HL-60 (cell line): ENCODE results near the gene NOS1AP.

ENCODE experiments used
- DNase-seq, 2 experiments: peaks; one replicate each; pipeline ENCODE4 v3.0.0-alpha.2; 2010 to 2020; ENCODE audit warnings: low read depth in 1 of 2, low spot score in 1 of 2
- H3K27ac ChIP-seq: fragments of 250-450 bp; sonication (Bioruptor Pico); replicated peaks from 2 replicates; pipeline ENCODE4 v1.5.1; 2020; ENCODE audit warnings: mild to moderate bottlenecking, moderate library complexity
- H3K27me3 ChIP-seq: fragments of 250-450 bp; sonication (Bioruptor Pico); 2 replicates; pipeline ENCODE4 v1.5.1; 2021; ENCODE audit warnings: mild to moderate bottlenecking, moderate library complexity; ENCODE audit not compliant: insufficient read depth, poor library complexity, severe bottlenecking
- H3K4me3 ChIP-seq: replicated peaks from 2 replicates; pipeline ENCODE4 v1.5.1; 2011; ENCODE audit warnings: mild to moderate bottlenecking, control low read depth, low read length; ENCODE audit not compliant: insufficient read depth
- CTCF ChIP-seq: IDR thresholded peaks from one replicate; pipeline ENCODE4 v1.5.1; 2011; ENCODE audit warnings: low read length, control low read depth, inconsistent platforms; ENCODE audit not compliant: insufficient read depth
- GABPA ChIP-seq: IDR thresholded peaks from 2 replicates; pipeline ENCODE4 v1.6.1; 2012; ENCODE audit warnings: low read depth
- POLR2AphosphoS5 ChIP-seq: IDR thresholded peaks from 2 replicates; pipeline ENCODE4 v1.6.1; 2012; ENCODE audit warnings: low read depth
- REST ChIP-seq: IDR thresholded peaks from 2 replicates; pipeline ENCODE4 v1.6.1; 2012; ENCODE audit warnings: low read depth; ENCODE audit not compliant: insufficient replicate concordance
- SPI1 ChIP-seq: IDR thresholded peaks from 2 replicates; pipeline ENCODE4 v1.6.1; 2012; ENCODE audit warnings: low read depth, mild to moderate bottlenecking, borderline replicate concordance

The NOS1AP gene

GRCh38 chr1:162375463-162375862 is 306.0 kb downstream of the NOS1AP start:
- Histone ChIP-seq H3K27me3 (no peaks in the 10 kb centered on the region), H3K27ac (no peak overlapping the region), H3K4me3 (no peak overlapping the region)
- TF ChIP-seq SPI1 (no peak), GABPA (no peak), CTCF (no peak), REST (no peak), POLR2AphosphoS5 (no peak)
- DNase-seq = no peak

GRCh38 chr1:162376691-162377090 is 307.2 kb downstream of the NOS1AP start, which contains the start of gene SPATA46:
Gene SPATA46 (minus strand): TSS chr1:162376854. CDS start chr1:162376790, 64 bp downstream.
- DNase-seq = no peak
- no peaks in the 10 kb centered on the region for H3K27me3 ChIP-seq
- H3K4me3 ChIP-seq = no peak within 1 kb of the TSS
- TF ChIP-seq GABPA (no peak), CTCF (no peak), POLR2AphosphoS5 (no peak), REST (no peak), SPI1 (no peak)
- no peak within 1 kb of the TSS for H3K27ac ChIP-seq

GRCh38 chr1:162380061-162380846 is 310.8 kb downstream of the NOS1AP start:
- H3K27me3 ChIP-seq = no peaks in the 10 kb centered on the region
- no peak overlapping the region for H3K27ac ChIP-seq
- DNase-seq = no peak
- TF ChIP-seq POLR2AphosphoS5 (no peak), GABPA (no peak), SPI1 (no peak), REST (no peak)
- H3K4me3 ChIP-seq = no peak overlapping the region
